H9 (cell line): ENCODE results near the gene SIPA1L2. TPM values are rescaled to one million over a fixed set of nuclear protein-coding genes. Genes with fewer than 3 reads are reported as not detected.

Experiments used
- DNase-seq: peaks from one replicate; pipeline ENCODE4 v3.0.0-alpha.2; 2017
- H2AFZ ChIP-seq: one replicate; pipeline ENCODE4 v1.6.1; 2013; ENCODE audit warnings: mild to moderate bottlenecking, low read length, control low read depth, moderate library complexity
- H2AK5ac ChIP-seq: 2 replicates; pipeline ENCODE4 v1.6.1; 2013; ENCODE audit warnings: low read length, control low read depth, mixed read lengths; ENCODE audit not compliant: insufficient read length
- H2BK120ac ChIP-seq: one replicate; pipeline ENCODE4 v1.6.1; 2013; ENCODE audit warnings: low read depth, mild to moderate bottlenecking, low read length, control low read depth, inconsistent platforms; ENCODE audit not compliant: poor library complexity, severe bottlenecking
- H2BK12ac ChIP-seq: 2 replicates; pipeline ENCODE4 v1.6.1; 2013; ENCODE audit warnings: low read length, control low read depth, mixed read lengths, low read depth; ENCODE audit not compliant: insufficient read length
- H2BK15ac ChIP-seq: 2 replicates; pipeline ENCODE4 v1.6.1; 2013; ENCODE audit warnings: low read depth, low read length, control low read depth
- H2BK20ac ChIP-seq: one replicate; pipeline ENCODE4 v1.6.1; 2013; ENCODE audit warnings: low read depth, mild to moderate bottlenecking, low read length, control low read depth, inconsistent platforms; ENCODE audit not compliant: poor library complexity, severe bottlenecking
- H2BK5ac ChIP-seq: 2 replicates; pipeline ENCODE4 v1.6.1; 2013; ENCODE audit warnings: low read length, control low read depth, mixed read lengths; ENCODE audit not compliant: insufficient read length
- H3K14ac ChIP-seq: 2 replicates; pipeline ENCODE4 v1.6.1; 2013; ENCODE audit warnings: low read length, control low read depth; ENCODE audit not compliant: insufficient read depth
- H3K18ac ChIP-seq: 2 replicates; pipeline ENCODE4 v1.6.1; 2013; ENCODE audit warnings: low read depth, mild to moderate bottlenecking, mixed read lengths, low read length, control low read depth; ENCODE audit not compliant: insufficient read length
- H3K23ac ChIP-seq: 2 replicates; pipeline ENCODE4 v1.6.1; 2013; ENCODE audit warnings: low read length, control low read depth, mixed read lengths, low read depth; ENCODE audit not compliant: insufficient read length
- H3K23me2 ChIP-seq: 2 replicates; pipeline ENCODE4 v1.6.1; 2013; ENCODE audit warnings: low read depth, mild to moderate bottlenecking, mixed read lengths, low read length, control low read depth; ENCODE audit not compliant: insufficient read length, poor library complexity, severe bottlenecking
- H3K27ac ChIP-seq: 2 replicates; pipeline ENCODE4 v1.5.1; 2013; ENCODE audit warnings: low read length, control low read depth, mixed read lengths, low read depth; ENCODE audit not compliant: insufficient read length
- H3K27me3 ChIP-seq: 2 replicates; pipeline ENCODE4 v1.6.1; 2013; ENCODE audit warnings: low read length, control low read depth, inconsistent platforms; ENCODE audit not compliant: insufficient read depth
- H3K4ac ChIP-seq: 2 replicates; pipeline ENCODE4 v1.6.1; 2013; ENCODE audit warnings: low read depth, mild to moderate bottlenecking, control low read depth, inconsistent platforms, low read length, moderate library complexity
- H3K4me1 ChIP-seq: 2 replicates; pipeline ENCODE4 v1.6.1; 2013; ENCODE audit warnings: low read length, control low read depth, inconsistent platforms; ENCODE audit not compliant: insufficient read depth
- H3K4me2 ChIP-seq: 2 replicates; pipeline ENCODE4 v1.6.1; 2013; ENCODE audit warnings: low read length, control low read depth, mixed read lengths; ENCODE audit not compliant: insufficient read length, insufficient read depth
- H3K56ac ChIP-seq: 2 replicates; pipeline ENCODE4 v1.6.1; 2013; ENCODE audit warnings: low read depth, mild to moderate bottlenecking, mixed read lengths, low read length, control low read depth; ENCODE audit not compliant: insufficient read length
- H3K79me1 ChIP-seq: 2 replicates; pipeline ENCODE4 v1.6.1; 2013; ENCODE audit warnings: low read depth, mild to moderate bottlenecking, moderate library complexity, low read length, control low read depth, inconsistent platforms; ENCODE audit not compliant: insufficient read depth, poor library complexity, severe bottlenecking
- H3K79me2 ChIP-seq: 2 replicates; pipeline ENCODE4 v1.6.1; 2013; ENCODE audit warnings: low read length, control low read depth, inconsistent platforms; ENCODE audit not compliant: insufficient read depth
- H3K9ac ChIP-seq: 2 replicates; pipeline ENCODE4 v1.6.1; 2013; ENCODE audit warnings: low read length, control low read depth, mixed read lengths; ENCODE audit not compliant: insufficient read length; ENCODE audit errors: extremely low read depth
- H3K9me3 ChIP-seq: one replicate; pipeline ENCODE4 v1.6.1; 2013; ENCODE audit warnings: low read depth, low read length, inconsistent platforms; ENCODE audit not compliant: control insufficient read depth
- H3T11ph ChIP-seq: one replicate; pipeline ENCODE4 v1.6.1; 2013; ENCODE audit warnings: mild to moderate bottlenecking, low read length, control low read depth, inconsistent platforms
- H4K20me1 ChIP-seq: one replicate; pipeline ENCODE4 v1.6.1; 2013; ENCODE audit not compliant: control insufficient read depth, insufficient read length, insufficient read depth
- H4K5ac ChIP-seq: 2 replicates; pipeline ENCODE4 v1.6.1; 2013; ENCODE audit warnings: low read depth, mild to moderate bottlenecking, mixed read lengths, low read length, control low read depth; ENCODE audit not compliant: insufficient read length
- H4K8ac ChIP-seq: replicated peaks from 2 replicates; pipeline ENCODE4 v1.6.1; 2013; ENCODE audit warnings: low read length, control low read depth, mixed read lengths, low read depth; ENCODE audit not compliant: insufficient read length
- H4K91ac ChIP-seq: 2 replicates; pipeline ENCODE4 v1.6.1; 2013; ENCODE audit warnings: low read depth, mild to moderate bottlenecking, moderate library complexity, mixed read lengths, low read length, control low read depth; ENCODE audit not compliant: insufficient read length
- H3K27ac Mint-ChIP-seq, 3 experiments: 2 replicates in 2 of 3; 3 replicates in 1 of 3; pipeline ENCODE4 v1.8.0; 2020 to 2021; ENCODE audit warnings: mixed read lengths in 3 of 3, mild to moderate bottlenecking in 1 of 3, moderate library complexity in 1 of 3
- H3K27me3 Mint-ChIP-seq: 2 replicates; pipeline ENCODE4 v1.8.0; 2021; ENCODE audit warnings: low read depth, mild to moderate bottlenecking, moderate library complexity, mixed read lengths
- H3K36me3 Mint-ChIP-seq, 3 experiments: 2 replicates in 2 of 3; 3 replicates in 1 of 3; pipeline ENCODE4 v1.8.0; 2020 to 2021; ENCODE audit warnings: low read depth in 3 of 3, mixed read lengths in 3 of 3; ENCODE audit not compliant: insufficient read depth in 1 of 3
- H3K4me1 Mint-ChIP-seq, 2 experiments: 2 replicates each; pipeline ENCODE4 v1.8.0; 2020; ENCODE audit warnings: mixed read lengths in 2 of 2
- H3K4me3 Mint-ChIP-seq, 2 experiments: 2 replicates in 1 of 2; 3 replicates in 1 of 2; pipeline ENCODE4 v1.8.0; 2020 to 2021; ENCODE audit warnings: mild to moderate bottlenecking in 2 of 2, mixed read lengths in 2 of 2, moderate library complexity in 1 of 2
- H3K9me3 Mint-ChIP-seq, 2 experiments: 2 replicates in 1 of 2; 3 replicates in 1 of 2; pipeline ENCODE4 v1.8.0; 2020; ENCODE audit warnings: mild to moderate bottlenecking in 2 of 2, mixed read lengths in 2 of 2, moderate library complexity in 1 of 2
- CTCF ChIP-seq: fragments of 200-600 bp; sonication (generic); conservative IDR thresholded peaks from 3 replicates; pipeline ENCODE4 v1.8.0; 2021; ENCODE audit warnings: antibody characterized with exemption, mild to moderate bottlenecking
- WGBS: extraction: QIAGEN DNeasy Blood & Tissue Kit; methylation state at CpG from one replicate; pipeline ENCODE4 v1.1.7; 2013; ENCODE audit warnings: missing lambda C conversion rate, low lambda C conversion rate, mixed read lengths; ENCODE audit not compliant: insufficient read length; ENCODE audit errors: extremely low coverage; 5-methylcytosine and 5-hydroxymethylcytosine counted together
- total RNA-seq: library from RNA; stranded (reverse); gene quantifications from 2 replicates; pipeline ENCODE4 v1.2.1, GENCODE V29; 2021

The SIPA1L2 gene
- total RNA-seq, 1 experiment from 2014 or later = 5.2 TPM

- H3K36me3 Mint-ChIP-seq = peaks cover 0 to 3% (median 0%) of the 10 kb centered on the region in 3 experiments; a peak in 2 of 7 replicates
- Histone ChIP-seq H3K79me2 (no peaks in the 10 kb centered on the region), H3K18ac (no peak overlapping the region), H4K5ac (no peak overlapping the region), H3K79me1 (no peaks in the 10 kb centered on the region), H3K4ac (no peak overlapping the region), H2BK5ac (no peak overlapping the region), H3K9me3 (no peaks in the 10 kb centered on the region), H4K8ac (no peak overlapping the region), H4K20me1 (no peaks in the 10 kb centered on the region), H2BK15ac (no peak overlapping the region), H3K27me3 (no peaks in the 10 kb centered on the region), H3K23me2 (no peaks in the 10 kb centered on the region), H3K56ac (no peak overlapping the region), H3K4me1 (no peaks in the 10 kb centered on the region), H3K14ac (no peak overlapping the region), H2BK120ac (no peak overlapping the region), H2BK20ac (no peak overlapping the region), H3K4me2 (no peak overlapping the region), H3K23ac (no peak overlapping the region), H3K27ac (no peak overlapping the region), H2BK12ac (no peak overlapping the region), H2AFZ (no peak overlapping the region), H4K91ac (no peak overlapping the region), H2AK5ac (no peak overlapping the region), H3K9ac (no peak overlapping the region), H3T11ph (no peak overlapping the region)
- no peak overlapping the region for H3K4me3 Mint-ChIP-seq
- no peak for TF ChIP-seq CTCF
- WGBS = no CpG with 5 or more reads among the region's 11 CpGs
- no peaks in the 10 kb centered on the region for H3K9me3 Mint-ChIP-seq
- H3K27ac Mint-ChIP-seq = peak overlapping the region in 1 of 3 experiments; percentile 26; a peak in 2 of 7 replicates
- H3K4me1 Mint-ChIP-seq = peaks cover 6 to 9% of the 10 kb centered on the region in 2 experiments; a peak in 3 of 4 replicates
- DNase-seq = no peak
- no peaks in the 10 kb centered on the region; the same call in 1 of the 2 replicates for H3K27me3 Mint-ChIP-seq
These were observed 30.5 kb downstream of the SIPA1L2 start for GRCh38 chr1:232599178-232600041.
